Stimulated activated CD4-positive, alpha-beta T cell treated with anti-CD3 and anti-CD28 coated beads, Interleukin-4, amount 100 ng/mL, for 4 hours (primary cell): ENCODE results near the gene EIF2B5.
A peak's percentile ranks its signal among the peaks of the same experiment; 100 is the strongest.
"Not testable (repeated sequence)": the region's sequence is repeated elsewhere in the genome, so short reads cannot be mapped to it uniquely, and the experiment has no call there.

Source experiments
- DNase-seq, 2 experiments: peaks; one replicate each; pipeline ENCODE4 v3.0.0-alpha.2; 2020

The EIF2B5 gene

GRCh38 chr3:184148076-184148475 is 12.9 kb downstream of the EIF2B5 start:
- DNase-seq, result no peak

DNA sequence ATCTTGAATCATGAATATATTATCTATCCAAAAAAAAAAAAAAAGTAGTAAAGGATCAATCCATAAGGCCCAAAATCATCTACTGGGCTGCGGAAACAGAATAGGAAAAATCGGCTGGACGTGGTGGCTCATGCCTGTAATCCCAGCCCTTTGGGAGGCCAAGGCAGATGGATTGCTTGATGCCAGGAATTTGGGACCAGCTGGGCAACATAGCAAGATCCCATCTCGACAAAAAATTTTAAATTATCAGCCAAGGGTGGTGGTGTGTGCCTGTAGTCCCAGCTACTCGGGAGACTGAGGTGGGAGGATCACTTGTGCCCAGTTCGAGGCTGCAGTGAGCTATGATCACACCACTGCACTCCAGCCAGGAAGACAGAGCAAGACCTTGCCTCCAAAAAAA is 14.0 kb downstream of the EIF2B5 start:
- no peak for DNase-seq

- DNase-seq, result not testable (repeated sequence)
Measured at GRCh38 chr3:184149770-184150169, 14.6 kb downstream of the EIF2B5 start.

DNA sequence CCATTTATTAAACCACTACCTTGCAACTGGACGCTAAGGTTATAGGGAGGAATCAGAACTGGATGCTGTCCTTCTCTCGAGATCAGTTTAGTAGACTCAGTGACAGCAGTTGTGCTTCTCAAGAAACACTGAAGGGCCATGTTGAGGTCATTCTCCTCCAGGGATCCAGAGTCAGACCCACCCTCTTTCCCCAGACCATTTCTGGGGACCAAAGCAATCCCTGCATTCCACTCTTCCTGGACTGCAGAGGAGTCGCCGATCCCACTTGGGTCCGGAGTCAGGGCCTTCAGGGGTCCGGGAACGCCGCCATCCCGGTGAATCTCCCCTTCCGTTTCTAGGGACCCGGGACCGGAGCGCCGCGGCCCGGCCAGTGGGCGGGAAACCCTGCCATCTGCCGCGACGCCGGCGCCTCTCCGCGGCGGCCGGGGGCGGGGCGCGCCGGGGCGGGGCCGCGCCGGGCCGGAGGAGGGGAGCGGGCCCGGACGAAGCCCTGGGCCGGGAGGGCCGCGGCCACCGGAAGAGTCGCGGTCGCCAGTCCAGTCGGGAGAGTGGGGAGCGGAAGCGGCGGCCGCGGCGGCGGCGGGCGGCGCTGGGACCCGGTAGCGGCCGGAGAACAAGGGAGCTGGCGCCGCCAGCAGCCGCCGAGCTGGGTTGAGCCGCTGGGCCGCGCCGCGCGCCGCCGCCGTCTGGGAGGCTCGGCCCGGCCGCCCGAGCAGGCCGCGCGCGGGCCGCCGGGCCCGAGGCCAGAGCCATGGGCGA is 19.9 kb downstream of the EIF2B5 start, which contains the start of gene DVL3:
TSS of gene DVL3 (plus strand) at position 493 of the 759 bp plus-strand sequence. CDS start at position 752, 259 bp downstream.
- DNase-seq, result peak in 1 of 2 experiments; percentile 46

GRCh38 chr3:184155644-184156521 is 20.7 kb downstream of the EIF2B5 start:
- peak; percentile 30 to 49 for DNase-seq

GRCh38 chr3:184156522-184156955 is 21.4 kb downstream of the EIF2B5 start:
- DNase-seq, result no peak

GRCh38 chr3:184157206-184157605 is 22.0 kb downstream of the EIF2B5 start:
- no peak for DNase-seq

DNA sequence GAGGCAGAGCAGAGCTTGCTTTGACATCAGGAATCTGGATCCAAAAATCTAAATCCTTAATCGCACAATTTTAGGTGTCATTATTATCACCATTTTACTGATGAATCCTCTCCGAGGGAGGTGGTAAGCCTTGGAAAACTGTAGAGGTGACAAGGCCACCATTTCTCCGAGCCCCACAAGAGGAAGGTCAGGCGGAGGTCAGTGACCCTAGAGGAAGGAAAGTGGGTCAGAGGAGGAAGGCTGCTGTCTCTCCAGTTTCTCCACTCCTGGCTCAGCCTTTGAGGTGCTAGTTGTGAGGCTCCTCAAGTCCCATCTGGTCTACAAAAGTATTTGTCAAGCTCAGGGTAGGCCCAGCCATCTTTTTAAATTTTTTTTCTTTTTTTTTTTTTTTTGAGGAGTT is 23.2 kb downstream of the EIF2B5 start:
- no peak for DNase-seq

- no peak for DNase-seq
Measured at GRCh38 chr3:184160456-184160855, 25.3 kb downstream of the EIF2B5 start.

GRCh38 chr3:184162571-184163070 is 27.5 kb downstream of the EIF2B5 start:
- DNase-seq, result not testable (repeated sequence)

DNA sequence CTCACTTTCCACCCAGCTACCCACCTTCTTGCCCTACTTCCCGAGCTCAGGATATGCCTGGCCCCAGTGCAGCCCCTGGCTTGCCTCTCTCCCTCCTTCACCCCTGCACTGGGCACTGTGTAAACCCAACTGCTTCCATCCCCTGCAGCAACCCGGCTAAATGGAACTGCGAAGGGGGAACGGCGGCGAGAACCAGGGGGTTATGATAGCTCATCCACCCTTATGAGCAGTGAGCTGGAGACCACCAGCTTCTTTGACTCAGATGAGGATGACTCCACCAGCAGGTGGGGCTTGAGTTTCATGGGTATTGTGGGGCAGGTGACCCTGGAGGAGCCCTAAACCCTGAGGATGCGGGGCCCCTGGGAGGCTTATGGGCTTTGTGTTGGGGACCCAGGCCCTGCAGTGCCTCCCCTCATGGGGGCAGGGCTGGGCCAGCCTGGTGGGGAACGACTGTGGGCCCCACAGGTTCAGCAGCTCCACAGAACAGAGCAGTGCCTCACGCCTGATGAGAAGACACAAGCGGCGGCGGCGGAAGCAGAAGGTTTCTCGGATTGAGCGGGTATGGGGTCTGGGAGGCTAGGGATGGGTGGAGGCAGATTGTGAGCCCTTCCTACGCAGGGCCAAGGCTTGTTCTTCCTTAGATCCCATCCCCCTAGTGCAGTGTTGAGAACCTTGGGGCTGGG is 29.6 kb downstream of the EIF2B5 start:
- no peak for DNase-seq

DNA sequence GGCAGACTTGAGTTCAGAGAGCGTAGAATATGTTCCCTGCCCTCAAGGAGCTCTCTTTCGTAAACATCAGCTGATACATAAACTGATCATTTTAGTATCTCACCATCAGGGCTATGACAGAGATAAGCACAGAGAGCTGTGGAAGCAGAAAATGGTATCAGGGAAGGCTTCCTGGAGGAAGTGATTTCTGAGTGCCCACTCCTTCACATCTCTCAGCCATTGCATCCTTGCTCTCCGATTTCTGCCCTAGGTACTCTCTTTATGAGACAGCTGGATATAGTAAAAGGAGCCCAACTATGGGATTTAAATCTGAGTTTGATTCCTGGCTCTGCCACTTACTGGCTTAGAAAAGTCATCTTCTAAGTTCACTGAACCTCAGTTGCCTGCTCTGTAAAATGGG is 30.4 kb downstream of the EIF2B5 start:
- no peak for DNase-seq

GRCh38 chr3:184166671-184167070 is 31.5 kb downstream of the EIF2B5 start:
- no peak for DNase-seq

- DNase-seq, result no peak
Measured at GRCh38 chr3:184167786-184168185, 32.6 kb downstream of the EIF2B5 start.

GRCh38 chr3:184168363-184169120 is 33.4 kb downstream of the EIF2B5 start:
- no peak for DNase-seq

- no peak for DNase-seq
Measured at GRCh38 chr3:184169896-184170875, 35.0 kb downstream of the EIF2B5 start.

DNA sequence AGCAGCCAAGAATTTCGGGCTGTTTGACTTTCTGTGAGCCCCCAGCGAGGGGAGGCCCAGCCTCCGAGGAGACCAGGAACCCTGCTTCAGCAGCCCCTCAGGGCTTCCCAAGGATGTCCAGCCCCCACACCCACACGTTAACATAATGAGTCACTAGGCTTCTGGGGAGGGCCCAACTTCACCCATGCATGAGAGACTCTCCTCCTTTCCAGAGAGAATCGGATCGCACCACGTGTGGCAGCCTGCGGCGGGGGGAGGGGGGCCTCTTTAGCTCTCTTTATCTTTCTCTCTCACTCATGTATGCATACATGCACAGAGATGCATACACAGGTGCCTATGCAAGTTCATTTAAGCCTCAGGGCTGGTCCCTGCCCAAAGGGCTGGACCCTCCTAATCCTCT is 36.4 kb downstream of the EIF2B5 start:
- DNase-seq, result no peak

DNA sequence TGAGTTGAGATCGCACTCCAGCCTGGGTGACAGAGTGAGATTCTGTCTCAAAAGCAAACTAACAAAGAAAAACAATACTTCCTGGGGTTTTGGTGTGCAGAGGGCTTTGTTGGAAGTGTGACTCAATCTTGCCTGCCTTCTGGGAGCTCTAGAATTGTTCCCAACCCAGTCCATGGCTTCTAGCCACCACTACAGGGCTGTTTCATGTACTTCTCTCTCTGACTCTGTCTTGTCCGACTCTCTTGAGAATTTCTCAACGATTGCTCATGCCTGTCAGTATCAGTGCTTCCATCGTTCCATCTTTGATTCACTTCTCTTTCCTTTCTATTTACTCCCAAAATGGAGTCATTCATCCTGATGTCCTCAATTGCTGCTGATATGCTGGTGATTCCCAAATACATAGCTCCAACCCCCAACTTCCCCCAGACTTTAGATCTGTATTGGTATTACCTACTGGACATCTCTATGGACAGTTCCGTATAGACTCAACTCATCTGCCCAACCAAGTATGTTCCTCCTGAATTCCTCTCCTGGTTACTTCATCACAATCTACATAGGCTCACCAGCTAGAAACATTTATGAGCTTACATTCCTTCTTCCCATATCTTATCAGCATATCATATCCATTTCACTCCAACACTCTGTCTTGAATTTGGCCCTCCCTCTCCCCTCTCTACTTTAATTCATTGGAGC is 37.7 kb downstream of the EIF2B5 start:
- DNase-seq, result no peak

- DNase-seq, result no peak
Measured at GRCh38 chr3:184173374-184173722, 38.2 kb downstream of the EIF2B5 start.

DNA sequence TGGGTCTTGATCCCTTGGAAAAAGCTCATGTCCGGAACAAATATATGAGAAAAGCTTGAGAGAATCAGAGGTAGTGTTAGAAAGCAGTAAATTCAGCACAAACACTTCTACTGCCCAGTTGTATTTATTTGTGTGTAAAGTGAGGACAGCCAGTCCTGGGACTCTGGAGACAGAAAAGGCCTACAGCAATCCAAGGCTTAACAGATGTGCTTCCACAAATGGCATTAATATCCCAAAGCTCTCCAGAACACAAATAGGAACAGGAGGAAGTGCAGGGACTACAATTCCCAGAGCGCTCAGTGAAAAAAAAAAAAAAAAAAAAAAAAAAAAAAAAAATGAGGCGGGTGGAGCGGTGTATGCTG is 39.1 kb downstream of the EIF2B5 start:
- DNase-seq, result no peak
